ENCODE data around the gene CHKB.

DNA sequence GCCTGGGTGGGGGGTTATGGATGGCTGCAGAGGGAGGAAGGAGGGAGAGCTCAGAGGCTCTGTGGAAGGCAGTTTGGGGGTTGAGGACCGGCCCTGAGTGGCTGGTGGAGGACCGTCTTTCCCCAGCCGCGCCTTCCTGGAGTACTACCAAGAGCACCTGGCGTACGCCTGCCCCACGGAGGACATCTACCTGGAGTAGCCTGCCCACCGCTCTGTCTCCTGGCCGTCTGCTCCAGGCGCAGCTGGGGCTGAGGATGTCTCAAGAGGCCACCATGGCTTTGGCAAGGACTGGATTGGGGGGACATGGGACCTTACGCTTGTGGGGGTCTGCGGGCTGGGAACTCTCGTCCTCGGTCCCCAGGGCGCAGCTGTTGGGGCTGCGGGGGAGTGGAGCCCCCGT, 27.9 kb upstream of the CHKB start:
- no peak for TF ChIP-seq ZNF324 (tag by site-specific recombination; IDR thresholded peaks at IDR 0.05)
- TF ChIP-seq GLI4 (tag by site-specific recombination; IDR thresholded peaks at IDR 0.05): no peak
- TF ChIP-seq, protein P1, sequence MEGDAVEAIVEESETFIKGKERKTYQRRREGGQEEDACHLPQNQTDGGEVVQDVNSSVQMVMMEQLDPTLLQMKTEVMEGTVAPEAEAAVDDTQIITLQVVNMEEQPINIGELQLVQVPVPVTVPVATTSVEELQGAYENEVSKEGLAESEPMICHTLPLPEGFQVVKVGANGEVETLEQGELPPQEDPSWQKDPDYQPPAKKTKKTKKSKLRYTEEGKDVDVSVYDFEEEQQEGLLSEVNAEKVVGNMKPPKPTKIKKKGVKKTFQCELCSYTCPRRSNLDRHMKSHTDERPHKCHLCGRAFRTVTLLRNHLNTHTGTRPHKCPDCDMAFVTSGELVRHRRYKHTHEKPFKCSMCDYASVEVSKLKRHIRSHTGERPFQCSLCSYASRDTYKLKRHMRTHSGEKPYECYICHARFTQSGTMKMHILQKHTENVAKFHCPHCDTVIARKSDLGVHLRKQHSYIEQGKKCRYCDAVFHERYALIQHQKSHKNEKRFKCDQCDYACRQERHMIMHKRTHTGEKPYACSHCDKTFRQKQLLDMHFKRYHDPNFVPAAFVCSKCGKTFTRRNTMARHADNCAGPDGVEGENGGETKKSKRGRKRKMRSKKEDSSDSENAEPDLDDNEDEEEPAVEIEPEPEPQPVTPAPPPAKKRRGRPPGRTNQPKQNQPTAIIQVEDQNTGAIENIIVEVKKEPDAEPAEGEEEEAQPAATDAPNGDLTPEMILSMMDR (tag by site-specific recombination; IDR thresholded peaks at IDR 0.05): no peak
- TF ChIP-seq ZNF510 (tag by site-specific recombination; IDR thresholded peaks at IDR 0.05; ENCODE audit: insufficient replicate concordance): no peak
- no peak for TF ChIP-seq ZNF660 (tag by site-specific recombination; IDR thresholded peaks at IDR 0.05)
- no peak for TF ChIP-seq ZNF785 (tag by site-specific recombination; IDR thresholded peaks at IDR 0.05)
- TF ChIP-seq, protein P2, sequence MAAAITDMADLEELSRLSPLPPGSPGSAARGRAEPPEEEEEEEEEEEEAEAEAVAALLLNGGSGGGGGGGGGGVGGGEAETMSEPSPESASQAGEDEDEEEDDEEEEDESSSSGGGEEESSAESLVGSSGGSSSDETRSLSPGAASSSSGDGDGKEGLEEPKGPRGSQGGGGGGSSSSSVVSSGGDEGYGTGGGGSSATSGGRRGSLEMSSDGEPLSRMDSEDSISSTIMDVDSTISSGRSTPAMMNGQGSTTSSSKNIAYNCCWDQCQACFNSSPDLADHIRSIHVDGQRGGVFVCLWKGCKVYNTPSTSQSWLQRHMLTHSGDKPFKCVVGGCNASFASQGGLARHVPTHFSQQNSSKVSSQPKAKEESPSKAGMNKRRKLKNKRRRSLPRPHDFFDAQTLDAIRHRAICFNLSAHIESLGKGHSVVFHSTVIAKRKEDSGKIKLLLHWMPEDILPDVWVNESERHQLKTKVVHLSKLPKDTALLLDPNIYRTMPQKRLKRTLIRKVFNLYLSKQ (tag by site-specific recombination; IDR thresholded peaks at IDR 0.05; ENCODE audit: borderline replicate concordance): no peak
- TF ChIP-seq YY1 (tag by site-specific recombination; IDR thresholded peaks at IDR 0.05): no peak
- no peak for TF ChIP-seq ZNF223 (tag by site-specific recombination; IDR thresholded peaks at IDR 0.05)
- no peak for TF ChIP-seq ZNF423 (tag by site-specific recombination; IDR thresholded peaks at IDR 0.05)
- TF ChIP-seq TCF7L2 (IDR thresholded peaks at IDR 0.05; ENCODE audit: borderline replicate concordance, low read depth, low read length): no peak
- no peak for TF ChIP-seq KLF9 (tag by site-specific recombination; IDR thresholded peaks at IDR 0.05; ENCODE audit: low read depth)
